Colonic mucosa (tissue), 4 donors: ENCODE results near the gene SNN. TPM values are rescaled to one million over a fixed set of nuclear protein-coding genes. Genes with fewer than 3 reads are reported as not detected.

ENCODE experiments used
- DNase-seq: peaks from one replicate; pipeline ENCODE4 v3.0.0-alpha.2; 2020
- H3K27ac ChIP-seq: fragments of 200-600 bp; one replicate; pipeline ENCODE4 v1.8.0; 2021
- H3K27me3 ChIP-seq: fragments of 200-600 bp; one replicate; pipeline ENCODE4 v1.8.0; 2021
- H3K36me3 ChIP-seq: fragments of 200-600 bp; one replicate; pipeline ENCODE4 v1.8.0; 2021
- H3K4me1 ChIP-seq: fragments of 200-600 bp; one replicate; pipeline ENCODE4 v1.8.0; 2021; ENCODE audit warnings: mild to moderate bottlenecking
- H3K4me3 ChIP-seq: fragments of 200-600 bp; one replicate; pipeline ENCODE4 v1.8.0; 2021
- H3K9ac ChIP-seq, 2 donors: one replicate each; pipeline ENCODE4 v1.7.0; 2013; ENCODE audit warnings: control low read depth in 2 of 2, low read depth in 2 of 2, low read length in 2 of 2
- H3K9me3 ChIP-seq: fragments of 200-600 bp; one replicate; pipeline ENCODE4 v1.8.0; 2021
- intact Hi-C: fragments of 100-400 bp; cut with DNase I; formaldehyde crosslinking; loops from one replicate; pipeline ENCODE4 v1.14.1; 2022
- total RNA-seq, 2 donors: library from RNA; stranded (reverse); fragmentation: NEBNext Ultra II Directional in 1 of 2; extraction: Animal tissue kit (Norgen Biotek cat#: 25700) in 1 of 2; gene quantifications; one replicate each; pipeline ENCODE4 v1.2.1, GENCODE V29; 2021
- TF ChIP-seq, protein P1 (sequence below): fragments of 200-600 bp; IDR thresholded peaks from one replicate; pipeline ENCODE4 v1.8.0; 2022; ENCODE audit warnings: antibody characterized with exemption, mild to moderate bottlenecking
- donor health status: healthy.
- donor health status: DM: no; HTN: no; CAD: no.
- donor health status: DM: no; HTN: no; CAD: no.

SNN gene
- total RNA-seq, 2 donors from 2014 or later = 2.4 to 5.6 TPM

DNA sequence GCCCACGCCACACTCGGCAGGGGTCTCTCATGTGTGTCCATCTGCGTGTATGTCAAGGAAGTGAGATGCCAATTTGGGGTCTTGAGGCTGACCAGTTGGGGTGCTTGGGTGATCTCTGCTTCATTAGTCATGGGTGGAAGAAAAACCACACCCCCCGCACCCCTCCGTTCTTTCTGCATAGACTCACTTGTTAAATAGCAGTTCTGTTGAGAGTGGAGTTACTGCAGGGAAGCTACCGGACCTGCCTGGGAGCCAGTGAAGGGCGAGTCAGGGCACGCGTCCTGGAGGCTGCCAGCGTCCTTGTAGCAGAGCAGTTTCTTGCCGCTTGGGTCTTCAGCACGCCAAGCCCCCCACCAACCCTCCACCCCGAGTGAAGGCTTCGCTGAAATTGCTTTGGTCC lies 8.5 kb downstream of the SNN start:
- H3K4me1 ChIP-seq = peaks cover 2% of the 10 kb centered on the region
- H3K27me3 ChIP-seq = no peaks in the 10 kb centered on the region
- H3K9me3 ChIP-seq = no peaks in the 10 kb centered on the region
- H3K27ac ChIP-seq = no peak overlapping the region
- H3K9ac ChIP-seq = no peak overlapping the region
- H3K36me3 ChIP-seq = peaks cover 19% of the 10 kb centered on the region
- no peak overlapping the region for H3K4me3 ChIP-seq
- DNase-seq = no peak
- intact Hi-C loops = no loop called here
- TF ChIP-seq, protein P1, sequence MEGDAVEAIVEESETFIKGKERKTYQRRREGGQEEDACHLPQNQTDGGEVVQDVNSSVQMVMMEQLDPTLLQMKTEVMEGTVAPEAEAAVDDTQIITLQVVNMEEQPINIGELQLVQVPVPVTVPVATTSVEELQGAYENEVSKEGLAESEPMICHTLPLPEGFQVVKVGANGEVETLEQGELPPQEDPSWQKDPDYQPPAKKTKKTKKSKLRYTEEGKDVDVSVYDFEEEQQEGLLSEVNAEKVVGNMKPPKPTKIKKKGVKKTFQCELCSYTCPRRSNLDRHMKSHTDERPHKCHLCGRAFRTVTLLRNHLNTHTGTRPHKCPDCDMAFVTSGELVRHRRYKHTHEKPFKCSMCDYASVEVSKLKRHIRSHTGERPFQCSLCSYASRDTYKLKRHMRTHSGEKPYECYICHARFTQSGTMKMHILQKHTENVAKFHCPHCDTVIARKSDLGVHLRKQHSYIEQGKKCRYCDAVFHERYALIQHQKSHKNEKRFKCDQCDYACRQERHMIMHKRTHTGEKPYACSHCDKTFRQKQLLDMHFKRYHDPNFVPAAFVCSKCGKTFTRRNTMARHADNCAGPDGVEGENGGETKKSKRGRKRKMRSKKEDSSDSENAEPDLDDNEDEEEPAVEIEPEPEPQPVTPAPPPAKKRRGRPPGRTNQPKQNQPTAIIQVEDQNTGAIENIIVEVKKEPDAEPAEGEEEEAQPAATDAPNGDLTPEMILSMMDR = no peak

DNA sequence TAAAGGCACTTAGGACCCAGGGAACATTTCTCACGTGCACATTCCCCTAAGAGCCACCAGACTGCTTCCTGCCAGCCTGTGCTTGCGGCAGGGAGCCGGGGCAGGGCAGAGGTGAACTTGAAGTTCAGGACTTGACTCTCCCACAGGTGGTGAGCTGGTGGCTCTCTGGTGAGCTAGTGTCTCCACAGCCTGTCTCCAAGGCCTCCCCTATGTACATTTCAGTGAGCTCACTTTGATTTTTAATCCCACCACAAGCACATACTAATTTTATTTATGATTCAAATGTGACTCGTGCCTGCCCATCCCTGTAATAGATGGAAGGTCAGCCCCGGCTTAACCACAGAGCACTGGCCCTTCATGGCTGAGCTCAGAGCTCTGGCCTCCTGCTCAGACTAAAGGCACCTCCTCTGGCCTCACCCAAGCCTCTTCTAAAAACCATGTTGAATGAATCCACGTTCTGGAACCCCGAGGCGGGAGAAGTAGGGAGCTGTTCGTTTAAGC lies 9.2 kb downstream of the SNN start:
- Histone ChIP-seq H3K4me1 (peaks cover 9% of the 10 kb centered on the region), H3K36me3 (peaks cover 19% of the 10 kb centered on the region)

DNA sequence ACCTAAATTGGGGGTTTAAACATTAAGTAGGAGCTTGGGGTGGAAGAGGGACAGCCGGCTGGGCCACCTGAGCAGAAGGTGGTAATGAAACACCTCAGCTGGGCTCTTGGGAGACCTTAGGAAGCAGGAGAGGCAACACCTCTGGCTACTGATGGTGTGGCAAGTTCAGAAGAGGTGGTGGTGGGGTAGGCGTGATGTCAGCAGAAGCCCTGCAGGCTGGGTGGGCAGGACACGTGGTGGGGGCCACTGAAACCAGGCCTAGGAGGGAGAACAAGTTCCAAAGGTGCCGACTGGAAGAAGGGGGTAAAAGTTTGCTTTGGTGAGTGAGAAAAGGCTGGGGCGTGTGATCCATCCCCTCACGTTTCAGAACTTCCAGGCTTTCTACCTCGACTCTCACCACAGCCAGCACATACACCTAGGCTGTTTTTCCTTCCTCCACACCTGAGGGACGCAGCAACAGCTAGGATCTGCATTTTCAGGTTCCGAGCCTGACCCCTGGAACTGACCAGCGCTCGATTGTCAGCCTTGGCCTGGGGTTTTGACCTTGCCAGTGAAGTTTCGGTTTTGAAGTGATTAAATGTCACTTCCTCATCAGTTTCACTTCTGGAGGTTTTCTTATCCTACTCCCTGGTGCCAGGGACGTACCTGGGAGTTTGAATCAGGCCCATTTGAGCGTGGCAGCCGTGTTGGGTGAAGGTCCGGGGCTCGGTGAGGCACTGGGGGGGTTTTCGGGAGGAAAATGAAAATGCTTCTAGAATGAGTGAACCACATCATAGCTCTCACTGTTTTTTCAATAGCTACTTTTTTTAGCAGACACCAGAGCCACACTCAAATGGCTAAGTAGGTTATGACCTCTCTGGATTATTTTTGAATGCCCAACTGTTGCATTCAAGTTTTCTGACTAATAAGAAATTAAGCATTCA lies 10.0 kb downstream of the SNN start:
- H3K27me3 ChIP-seq = no peaks in the 10 kb centered on the region
- intact Hi-C loops = no loop called here
- no peak for DNase-seq
- H3K9me3 ChIP-seq = no peaks in the 10 kb centered on the region
- H3K36me3 ChIP-seq = peaks cover 19% of the 10 kb centered on the region
- no peak overlapping the region for H3K9ac ChIP-seq
- no peak overlapping the region for H3K4me3 ChIP-seq
- peaks cover 16% of the 10 kb centered on the region for H3K4me1 ChIP-seq
- H3K27ac ChIP-seq = no peak overlapping the region
- TF ChIP-seq, protein P1 = no peak

More for the DNA sequence above, 9.2 kb downstream of the SNN start:
- no peaks in the 10 kb centered on the region for H3K9me3 ChIP-seq
- H3K4me3 ChIP-seq = no peak overlapping the region
- H3K27me3 ChIP-seq = no peaks in the 10 kb centered on the region
- no peak for DNase-seq
- no peak overlapping the region for H3K9ac ChIP-seq
- TF ChIP-seq, protein P1 = no peak
- intact Hi-C loops = no loop called here
- no peak overlapping the region for H3K27ac ChIP-seq

DNA sequence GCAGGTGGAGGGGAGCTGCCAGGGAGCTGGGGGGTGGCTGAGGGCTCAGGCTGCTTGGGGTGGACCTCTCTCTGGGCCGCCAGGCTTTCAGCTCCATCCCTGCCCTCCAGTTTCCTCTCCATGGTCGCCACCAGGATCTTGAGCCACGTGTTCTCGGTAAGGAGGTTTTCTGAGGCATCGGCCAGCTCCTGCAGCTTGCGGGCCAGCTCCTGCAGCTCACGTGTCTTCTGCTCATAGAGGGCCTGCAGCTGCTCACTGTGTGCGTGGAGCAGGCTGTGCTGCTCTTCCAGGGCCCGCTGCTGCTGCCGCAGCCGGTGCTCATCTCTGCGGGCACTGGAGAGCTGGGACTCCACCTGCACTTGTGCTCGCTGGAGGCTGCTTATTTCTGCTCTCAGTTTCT lies 11.0 kb downstream of the SNN start:
- Histone ChIP-seq H3K9ac (no peak overlapping the region), H3K9me3 (no peaks in the 10 kb centered on the region), H3K36me3 (peaks cover 19% of the 10 kb centered on the region), H3K27me3 (no peaks in the 10 kb centered on the region), H3K4me1 (peaks cover 16% of the 10 kb centered on the region), H3K27ac (no peak overlapping the region), H3K4me3 (no peak overlapping the region)
- TF ChIP-seq, protein P1 = no peak
- no peak for DNase-seq
- intact Hi-C loops = no loop called here

DNA sequence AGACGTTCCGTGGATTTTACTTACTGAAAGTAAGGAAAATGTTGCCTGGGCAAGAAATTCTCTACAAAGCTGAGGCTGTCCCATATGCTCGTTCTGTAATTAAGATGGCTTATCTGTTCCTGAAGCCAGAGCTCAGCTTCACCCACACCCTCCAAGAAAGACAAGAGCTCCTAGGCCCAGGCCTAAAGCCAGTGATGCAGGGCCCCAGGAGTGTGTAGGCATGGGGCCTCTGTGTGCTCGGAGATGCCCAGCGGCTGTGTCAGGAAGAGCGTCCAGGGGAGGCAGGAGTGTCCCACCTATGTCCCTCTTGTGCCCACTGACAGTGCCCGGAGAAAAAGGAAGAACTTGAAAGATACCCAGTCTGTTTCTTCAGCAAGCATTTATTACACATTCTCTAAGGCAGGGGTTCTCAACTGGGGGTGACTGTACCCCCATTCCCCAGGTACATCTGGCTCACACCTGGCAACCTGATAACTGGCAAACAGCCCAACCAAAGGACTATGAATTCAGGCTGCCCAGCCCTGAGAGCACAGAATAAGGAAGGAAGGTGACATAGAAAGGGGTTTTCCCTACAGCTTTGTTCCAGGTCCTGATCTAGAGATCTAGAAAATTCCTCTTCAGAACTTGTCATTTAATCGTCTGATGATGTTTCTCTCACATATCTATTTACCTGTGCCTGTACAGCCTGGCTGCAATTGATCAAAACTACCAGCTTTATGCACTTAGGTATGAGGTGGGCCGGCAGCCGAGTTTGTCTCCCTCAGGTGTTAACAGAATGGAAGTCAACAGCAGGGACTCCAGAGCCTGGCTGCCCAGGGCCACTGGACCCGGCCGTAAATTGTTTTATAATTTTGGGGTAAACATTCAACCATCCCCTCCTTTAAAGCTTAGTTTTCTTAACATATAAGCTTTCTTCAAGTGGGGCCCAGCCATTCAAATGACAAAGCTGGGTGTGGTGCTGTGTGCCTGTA lies 12.0 kb downstream of the SNN start:
- Histone ChIP-seq H3K9me3 (no peaks in the 10 kb centered on the region), H3K4me1 (peaks cover 16% of the 10 kb centered on the region), H3K27ac (no peak overlapping the region), H3K4me3 (no peak overlapping the region), H3K9ac (no peak overlapping the region), H3K36me3 (peaks cover 19% of the 10 kb centered on the region), H3K27me3 (no peaks in the 10 kb centered on the region)
- intact Hi-C loops = no loop called here
- TF ChIP-seq, protein P1 = no peak
- no peak for DNase-seq
